Measurements from ENCODE around the gene N4BP2L1. TPM values are rescaled to one million over a fixed set of nuclear protein-coding genes. Genes with fewer than 3 reads are reported as not detected.

N4BP2L1 gene
- total RNA-seq, 4 donors from 2014 or later, result 23.1 to 33.1 (median 26.8) TPM

DNA sequence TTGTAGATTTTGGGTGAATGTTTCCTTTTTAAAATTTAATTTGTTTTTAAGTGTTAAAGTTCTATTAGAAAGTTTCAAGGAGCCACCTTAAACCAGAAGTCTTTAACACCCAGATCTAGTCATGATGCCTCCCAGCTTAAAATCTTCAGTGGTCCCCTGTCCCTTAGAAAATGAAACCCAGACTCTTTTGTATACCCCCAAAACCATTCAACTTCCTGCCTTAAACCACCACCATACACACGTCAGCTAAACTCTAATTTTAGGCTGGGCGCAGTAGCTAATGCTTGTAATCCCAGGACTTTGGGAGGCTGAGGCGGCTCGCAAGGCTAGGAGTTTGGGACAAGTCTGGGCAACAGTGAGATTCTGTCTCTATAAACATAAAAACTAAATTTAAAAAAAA, 37.9 kb downstream of the N4BP2L1 start:
- TF ChIP-seq, protein P1, sequence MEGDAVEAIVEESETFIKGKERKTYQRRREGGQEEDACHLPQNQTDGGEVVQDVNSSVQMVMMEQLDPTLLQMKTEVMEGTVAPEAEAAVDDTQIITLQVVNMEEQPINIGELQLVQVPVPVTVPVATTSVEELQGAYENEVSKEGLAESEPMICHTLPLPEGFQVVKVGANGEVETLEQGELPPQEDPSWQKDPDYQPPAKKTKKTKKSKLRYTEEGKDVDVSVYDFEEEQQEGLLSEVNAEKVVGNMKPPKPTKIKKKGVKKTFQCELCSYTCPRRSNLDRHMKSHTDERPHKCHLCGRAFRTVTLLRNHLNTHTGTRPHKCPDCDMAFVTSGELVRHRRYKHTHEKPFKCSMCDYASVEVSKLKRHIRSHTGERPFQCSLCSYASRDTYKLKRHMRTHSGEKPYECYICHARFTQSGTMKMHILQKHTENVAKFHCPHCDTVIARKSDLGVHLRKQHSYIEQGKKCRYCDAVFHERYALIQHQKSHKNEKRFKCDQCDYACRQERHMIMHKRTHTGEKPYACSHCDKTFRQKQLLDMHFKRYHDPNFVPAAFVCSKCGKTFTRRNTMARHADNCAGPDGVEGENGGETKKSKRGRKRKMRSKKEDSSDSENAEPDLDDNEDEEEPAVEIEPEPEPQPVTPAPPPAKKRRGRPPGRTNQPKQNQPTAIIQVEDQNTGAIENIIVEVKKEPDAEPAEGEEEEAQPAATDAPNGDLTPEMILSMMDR (IDR thresholded peaks at IDR 0.05; ENCODE audit: low read depth), result no peak

DNA sequence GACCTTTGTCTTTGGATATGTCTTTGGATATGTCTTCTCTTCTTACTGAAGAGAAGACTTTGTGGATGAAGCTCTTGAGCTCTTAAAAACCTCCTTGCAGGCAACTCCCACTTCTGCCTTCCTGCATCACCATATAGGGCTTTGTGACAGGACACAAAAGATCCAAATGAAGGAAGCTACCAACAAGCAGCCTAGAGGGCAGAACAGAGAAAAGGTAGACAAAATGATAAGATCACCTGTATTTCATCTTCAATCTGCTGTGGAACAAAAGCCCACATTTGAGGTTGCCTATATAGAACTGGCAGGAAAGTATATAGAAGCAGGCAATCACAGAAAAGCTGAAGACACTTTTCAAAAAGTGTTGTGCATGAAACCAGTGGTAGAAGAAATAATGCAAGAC, 42.5 kb downstream of the N4BP2L1 start:
- TF ChIP-seq, protein P1 (IDR thresholded peaks at IDR 0.05; ENCODE audit: low read depth), result no peak

DNA sequence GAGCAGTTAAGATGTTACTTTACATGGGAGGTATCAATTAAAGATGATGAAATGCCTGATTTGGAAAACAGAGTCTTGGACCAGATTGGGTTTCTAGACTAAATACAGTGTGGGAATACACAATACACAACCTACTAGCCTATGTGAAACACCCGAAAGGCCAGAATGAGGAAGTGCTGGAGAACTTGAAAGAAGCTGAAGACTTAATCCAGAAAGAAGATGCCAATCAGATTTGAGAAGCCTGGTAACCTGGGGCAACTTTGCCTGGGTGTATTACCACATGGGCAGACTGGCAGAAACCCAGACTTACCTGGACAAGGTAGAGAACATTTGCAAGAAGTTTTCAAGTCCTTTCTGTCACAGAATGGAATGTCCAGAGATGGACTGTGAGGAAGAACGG, 43.2 kb downstream of the N4BP2L1 start:
- TF ChIP-seq, protein P1 (IDR thresholded peaks at IDR 0.05; ENCODE audit: low read depth), result no peak

DNA sequence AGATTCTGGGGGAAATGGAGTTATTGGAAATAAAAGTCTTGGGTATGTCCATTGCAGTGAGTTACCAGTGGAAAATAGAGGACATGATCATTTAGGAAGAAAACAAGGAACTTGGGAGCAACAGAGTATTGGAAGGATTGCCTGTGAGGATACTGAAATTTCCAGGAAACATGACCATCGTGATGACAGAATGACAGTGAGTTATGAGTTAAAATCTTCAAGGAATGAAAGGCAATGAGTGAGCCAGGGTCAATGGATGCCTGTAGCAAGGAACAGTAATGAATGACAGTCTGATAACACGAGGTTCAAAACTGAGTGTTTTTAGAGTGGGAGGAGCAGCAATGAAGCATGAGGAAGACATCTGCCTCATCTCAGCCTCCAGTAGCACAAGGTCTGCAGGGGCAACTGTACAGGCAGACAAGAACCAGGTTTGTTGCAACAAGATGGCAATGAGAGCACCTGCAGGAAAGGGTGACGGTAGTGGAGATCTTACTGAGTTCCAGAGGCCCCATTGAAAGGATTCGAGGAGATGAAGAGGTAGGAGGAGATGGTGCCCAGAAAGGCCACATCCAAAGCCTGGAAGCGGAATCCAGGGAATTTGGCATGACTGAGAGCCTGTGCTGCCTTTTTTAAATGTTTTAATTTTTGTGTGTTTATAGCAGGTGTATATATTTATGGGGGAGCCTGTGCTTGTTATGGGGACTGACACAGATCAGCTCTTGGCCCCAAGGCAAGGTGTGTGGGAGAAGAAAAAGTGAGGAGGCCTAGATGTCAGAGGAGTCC, 43.9 kb downstream of the N4BP2L1 start:
- TF ChIP-seq, protein P1 (IDR thresholded peaks at IDR 0.05; ENCODE audit: low read depth), result no peak

DNA sequence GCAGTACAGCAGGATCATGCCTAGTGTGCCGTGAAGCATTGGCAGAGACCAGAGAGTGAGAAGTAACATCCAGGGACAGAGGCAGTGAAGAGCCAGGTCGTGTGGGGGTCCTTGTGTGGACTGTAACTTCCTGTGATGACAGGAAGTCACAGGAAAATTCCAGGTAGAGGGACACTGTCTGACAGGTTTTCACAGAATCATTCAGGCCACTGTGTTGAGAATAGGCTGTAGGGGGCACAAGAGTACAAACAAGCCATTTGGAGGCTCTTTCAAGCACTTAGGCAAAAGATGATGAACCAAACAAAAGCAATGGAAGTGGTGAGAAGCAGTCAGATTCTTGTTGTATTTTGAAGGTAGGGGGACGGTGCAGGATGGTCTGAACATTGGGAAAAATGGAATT, 46.4 kb downstream of the N4BP2L1 start:
- TF ChIP-seq, protein P1 (IDR thresholded peaks at IDR 0.05; ENCODE audit: low read depth), result no peak

DNA sequence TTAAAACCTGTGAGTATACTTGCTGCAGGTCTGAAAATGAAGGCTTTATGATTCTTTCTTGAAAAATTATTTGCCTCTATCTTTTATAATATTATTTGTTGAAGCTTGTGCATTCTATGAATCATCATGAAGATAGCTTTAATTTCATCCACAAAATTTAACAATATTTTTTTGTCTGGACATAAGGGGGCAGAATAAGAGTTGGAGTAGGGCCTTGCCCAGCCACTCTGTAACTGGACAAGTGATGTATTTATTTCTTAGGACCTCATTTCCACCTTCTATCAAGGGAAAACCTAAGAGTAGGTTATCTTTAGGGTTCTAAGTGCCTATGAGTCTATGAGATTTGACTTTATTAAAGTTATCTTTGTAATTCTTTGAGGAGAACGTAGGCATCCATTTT, 49.9 kb downstream of the N4BP2L1 start:
- TF ChIP-seq, protein P1 (IDR thresholded peaks at IDR 0.05; ENCODE audit: low read depth), result no peak

DNA sequence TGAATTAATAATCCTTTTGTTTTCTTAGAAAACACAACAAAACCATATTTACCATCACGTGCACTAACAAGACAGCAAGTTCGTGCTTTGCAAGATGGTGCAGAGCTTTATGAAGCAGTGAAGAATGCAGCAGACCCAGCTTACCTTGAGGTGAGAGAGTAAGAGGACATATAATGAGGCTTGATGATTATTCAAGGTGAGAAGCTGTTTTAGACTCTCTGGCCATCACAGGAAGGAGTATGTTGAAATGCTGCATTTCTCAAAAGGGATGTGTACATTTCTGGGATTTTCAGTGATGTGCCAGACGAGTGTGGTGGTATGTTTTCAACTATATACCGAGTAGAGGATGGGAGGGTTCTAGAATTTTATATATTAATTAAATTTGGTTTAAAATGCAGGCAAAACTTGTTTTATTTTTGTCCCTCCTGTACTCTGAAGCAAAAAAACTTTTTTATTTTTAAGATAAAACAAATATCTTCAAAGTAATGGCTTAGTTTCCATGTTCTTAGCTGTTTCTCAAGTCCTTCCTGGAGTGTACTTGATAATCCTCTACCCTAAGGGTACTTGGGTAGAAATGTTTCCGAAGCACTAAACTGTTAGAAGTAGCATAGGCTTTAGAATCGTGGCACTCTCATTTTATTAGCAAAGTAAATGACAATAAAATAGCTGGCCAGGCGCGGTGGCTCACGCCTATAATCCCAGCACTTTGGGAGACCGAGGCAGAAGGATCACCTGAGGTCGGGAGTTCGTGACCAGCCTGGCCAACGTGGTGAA, 51.1 kb downstream of the N4BP2L1 start:
- TF ChIP-seq, protein P1 (IDR thresholded peaks at IDR 0.05; ENCODE audit: low read depth), result no peak

Measured in subcutaneous adipose tissue (tissue), 4 donors.